KG1 (cell line): ENCODE results near the gene NGRN.
"Not testable (repeated sequence)": the region's sequence is repeated elsewhere in the genome, so short reads cannot be mapped to it uniquely, and the experiment has no call there.

Experiments
- DNase-seq: peaks from one replicate; lab custom pipeline; 2025; lab: John Stamatoyannopoulos, UW

Gene NGRN

GRCh38 chr15:90234096-90234988 lies 31.1 kb upstream of the NGRN start, which contains the start of gene GDPGP1:
Gene GDPGP1, plus strand, starts transcription at chr15:90234209. Its CDS starts 6,700 bp downstream, at chr15:90240909.
- DNase-seq, result no peak

DNA sequence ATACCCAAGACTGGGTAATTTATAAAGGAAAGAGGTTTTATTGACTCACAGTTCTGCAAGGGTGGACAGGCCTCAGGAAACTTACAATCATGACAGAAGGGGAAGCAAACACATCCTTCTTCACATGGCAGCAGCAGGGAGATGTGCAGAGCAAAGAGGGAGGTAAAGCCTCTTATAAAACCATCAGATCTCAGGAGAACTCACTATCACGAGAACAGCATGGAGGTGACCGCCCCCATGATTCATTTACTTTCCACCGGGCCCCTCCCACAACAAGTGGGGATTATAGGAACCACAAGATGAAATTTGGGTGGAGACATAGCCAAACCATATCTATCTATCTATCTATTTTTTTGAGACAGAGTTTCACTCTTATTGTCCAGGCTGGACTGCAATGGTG lies 26.1 kb upstream of the NGRN start:
- DNase-seq, result no peak

GRCh38 chr15:90240856-90241255 lies 24.6 kb upstream of the NGRN start:
- no peak for DNase-seq

DNA sequence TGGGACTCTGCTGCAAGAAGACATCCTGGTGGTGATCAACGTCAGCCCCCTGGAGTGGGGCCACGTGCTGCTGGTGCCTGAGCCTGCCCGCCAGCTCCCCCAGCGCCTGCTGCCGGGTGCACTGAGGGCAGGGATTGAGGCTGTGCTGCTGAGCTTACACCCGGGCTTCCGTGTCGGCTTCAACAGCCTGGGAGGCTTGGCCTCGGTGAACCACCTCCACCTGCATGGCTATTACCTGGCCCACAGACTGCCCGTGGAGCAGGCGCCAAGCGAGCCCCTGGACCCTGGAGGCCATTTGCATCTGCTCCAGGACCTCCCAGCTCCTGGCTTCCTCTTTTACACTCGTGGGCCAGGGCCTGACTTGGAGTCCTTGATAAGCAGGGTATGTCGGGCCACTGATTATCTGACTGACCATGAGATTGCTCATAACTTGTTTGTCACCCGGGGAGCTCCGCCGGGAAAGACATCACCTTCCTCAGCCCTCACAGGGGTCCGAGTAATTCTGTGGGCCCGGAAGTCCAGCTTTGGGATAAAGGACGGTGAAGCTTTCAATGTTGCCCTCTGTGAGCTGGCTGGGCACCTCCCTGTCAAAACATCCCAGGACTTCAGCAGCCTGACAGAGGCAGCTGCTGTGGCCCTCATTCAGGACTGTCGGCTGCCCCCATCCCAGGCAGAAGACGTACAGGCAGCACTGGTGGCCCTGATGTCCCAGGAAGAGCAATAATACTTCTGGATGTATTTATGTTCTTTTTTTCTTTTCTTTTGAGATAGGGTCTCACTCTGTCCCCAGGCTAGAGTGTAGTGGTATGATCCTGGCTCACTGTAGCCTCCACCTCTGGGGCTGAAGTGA lies 23.9 kb upstream of the NGRN start:
- no peak for DNase-seq

DNA sequence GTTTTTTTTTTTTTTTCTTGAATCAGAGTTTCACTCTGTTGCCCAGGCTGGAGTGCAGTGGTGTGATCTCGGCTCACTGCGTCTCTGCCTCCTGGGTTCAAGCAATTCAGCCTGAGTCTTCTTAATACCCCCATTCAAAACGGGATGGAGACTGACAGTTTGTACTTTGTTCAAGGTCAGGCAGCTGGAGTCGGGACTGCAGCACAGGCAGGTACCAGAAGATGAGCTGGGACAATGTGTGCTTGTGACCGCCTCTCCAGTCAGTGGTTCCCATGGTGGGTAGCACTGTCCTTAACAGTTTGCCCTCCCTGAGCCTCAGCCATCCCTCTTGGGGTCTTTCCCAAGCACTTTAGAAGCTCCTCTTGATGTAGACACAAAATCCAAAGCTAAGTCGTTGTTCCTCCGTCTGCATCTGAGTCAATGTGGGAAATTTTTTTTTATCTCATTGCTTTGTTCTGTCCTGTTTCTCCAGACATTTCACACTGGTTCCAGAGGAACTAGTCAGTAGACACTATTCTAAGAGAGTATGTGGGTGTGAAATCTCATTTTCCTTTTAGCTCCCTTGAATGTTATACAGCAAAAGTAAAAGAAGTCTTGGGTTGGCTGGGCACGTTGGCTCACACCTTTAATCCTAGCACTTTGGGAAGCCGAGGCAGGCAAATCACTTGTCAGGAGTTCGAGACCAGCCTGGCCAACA lies 21.4 kb upstream of the NGRN start:
- no peak for DNase-seq

GRCh38 chr15:90248789-90249202 lies 16.7 kb upstream of the NGRN start:
- no peak for DNase-seq

DNA sequence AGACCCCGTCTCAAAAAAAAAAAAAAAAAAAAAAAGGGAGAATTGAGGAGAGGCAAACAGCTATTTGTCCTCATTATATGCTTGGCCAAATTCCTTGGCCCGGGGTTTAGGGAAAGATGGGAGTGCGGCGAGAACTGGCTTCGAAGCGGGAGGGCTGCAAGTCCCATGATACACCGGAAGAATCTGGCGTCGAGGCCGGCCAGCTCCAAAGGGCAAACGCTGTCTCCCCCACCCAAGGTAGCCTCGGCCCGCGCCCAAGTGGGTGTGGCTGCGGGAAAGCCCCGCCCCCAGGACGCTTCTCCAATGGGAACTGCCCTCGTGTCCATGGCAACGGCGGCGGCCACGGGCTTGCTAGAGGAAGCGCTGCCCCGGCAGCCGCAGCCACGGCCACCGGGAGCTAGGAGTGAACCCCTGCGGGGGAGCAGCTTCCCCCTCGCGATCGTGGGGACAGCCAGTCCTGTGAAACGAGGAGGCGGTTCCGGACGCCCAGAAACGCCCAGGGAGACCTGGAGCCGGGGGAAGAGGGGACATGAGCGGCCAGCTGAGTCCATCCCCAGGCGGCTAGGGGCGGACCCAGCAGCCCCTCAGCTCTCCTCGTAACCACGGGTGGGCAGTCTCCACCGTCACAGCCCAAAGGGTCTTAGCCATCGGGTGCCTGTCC lies 16.1 kb upstream of the NGRN start, which contains the start of gene TTLL13:
TTLL13 (plus strand) TSS at position 354 of the 661 bp plus-strand sequence. CDS start 1,075 bp downstream, outside the sequence.
- peak; percentile 10 for DNase-seq

DNA sequence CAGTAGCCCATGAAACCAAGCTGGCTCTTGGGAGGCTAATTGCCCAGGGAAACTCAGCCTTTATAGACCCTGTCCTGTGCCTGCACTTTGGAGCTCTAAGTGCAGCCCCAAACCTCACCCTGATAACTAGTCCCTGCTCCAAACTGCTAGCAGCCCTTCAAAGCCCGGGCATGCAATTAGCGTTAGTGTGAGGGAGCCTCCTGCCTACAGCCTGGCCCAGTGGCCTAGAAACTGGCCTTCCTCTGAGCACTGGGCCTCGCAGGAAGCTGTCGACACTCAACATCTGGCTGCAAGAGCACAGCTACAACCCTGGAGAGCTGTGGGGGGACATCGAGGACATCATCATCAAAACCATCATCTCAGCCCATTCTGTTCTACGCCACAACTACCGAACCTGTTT lies 7.7 kb upstream of the NGRN start:
- no peak for DNase-seq

- no peak for DNase-seq
Measured at GRCh38 chr15:90259524-90259923, 5.9 kb upstream of the NGRN start.

DNA sequence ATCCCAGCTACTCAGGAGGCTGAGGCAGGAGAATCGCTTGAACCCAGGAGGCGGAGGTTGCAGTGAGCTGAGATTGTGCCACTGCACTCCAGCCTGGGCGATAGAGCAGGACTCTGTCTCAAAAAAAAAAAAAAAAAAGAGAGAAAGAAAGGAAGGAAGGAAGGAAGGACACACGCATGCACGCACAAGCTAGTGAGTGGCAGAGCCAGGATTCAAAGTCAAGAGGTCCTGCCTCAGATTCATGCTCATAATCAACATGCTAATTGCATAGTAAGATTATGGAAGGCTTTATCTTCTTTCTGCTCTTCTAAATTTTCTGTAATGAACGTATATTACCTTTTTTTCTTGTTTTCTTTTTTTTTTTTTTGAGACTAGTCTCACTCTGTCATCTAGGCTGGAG lies 4.7 kb upstream of the NGRN start:
- DNase-seq, result not testable (repeated sequence)

DNA sequence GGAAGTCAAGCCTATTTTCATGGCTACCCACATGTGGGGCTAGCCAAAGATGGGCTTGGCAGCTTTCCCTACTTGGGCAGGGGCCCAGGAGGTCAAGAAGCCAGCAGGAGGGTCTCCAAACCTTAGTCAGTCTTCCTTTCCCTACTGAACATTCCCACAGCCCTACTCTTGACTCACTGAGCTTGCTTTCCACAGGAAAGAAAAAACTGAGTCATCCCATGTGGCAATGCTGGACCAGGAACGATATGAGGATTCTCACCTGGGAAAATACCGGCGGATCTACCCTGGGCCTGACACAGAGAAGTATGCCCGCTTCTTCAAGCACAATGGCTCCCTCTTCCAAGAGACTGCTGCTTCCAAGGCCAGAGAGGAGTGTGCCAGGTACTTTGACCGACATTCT lies 3.7 kb upstream of the NGRN start:
- no peak for DNase-seq

DNA sequence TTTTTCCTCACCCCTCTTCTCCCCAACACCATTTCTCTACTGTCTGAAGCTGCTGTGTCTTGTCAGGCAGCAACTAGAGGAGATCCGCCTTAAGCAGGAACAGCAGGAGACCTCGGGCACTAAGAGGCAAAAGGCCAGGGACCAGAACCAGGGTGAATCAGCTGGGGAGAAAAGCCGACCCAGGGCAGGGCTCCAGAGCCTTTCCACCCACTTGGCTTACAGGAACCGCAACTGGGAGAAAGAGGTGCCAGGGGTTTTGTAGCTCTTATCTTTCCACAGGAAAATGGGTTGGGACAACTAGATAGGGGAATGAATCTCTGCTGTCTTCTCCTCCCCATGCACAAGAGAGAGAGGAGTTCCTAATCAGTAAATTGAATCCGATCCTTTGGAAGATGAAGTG lies 3.0 kb upstream of the NGRN start:
- no peak for DNase-seq

DNA sequence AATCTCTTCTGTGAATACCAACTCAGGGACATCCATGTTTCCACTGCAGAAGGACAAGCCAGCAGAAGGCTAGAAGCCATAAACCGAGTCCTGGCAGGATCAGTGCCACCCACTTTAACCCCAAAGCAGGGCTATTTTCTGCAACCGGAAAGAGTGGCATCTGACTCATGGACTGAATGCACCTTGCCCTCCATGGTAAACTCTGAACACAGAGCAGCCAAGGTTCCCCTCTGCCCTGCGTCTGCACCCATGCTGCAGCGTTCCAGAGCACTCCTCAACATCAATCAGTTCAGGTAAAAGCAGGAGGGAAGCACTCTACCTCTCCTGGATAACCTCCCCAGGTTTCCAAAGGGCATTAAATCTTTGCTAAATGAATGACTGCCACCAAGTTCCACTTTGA lies 801 bp upstream of the NGRN start:
- no peak for DNase-seq

DNA sequence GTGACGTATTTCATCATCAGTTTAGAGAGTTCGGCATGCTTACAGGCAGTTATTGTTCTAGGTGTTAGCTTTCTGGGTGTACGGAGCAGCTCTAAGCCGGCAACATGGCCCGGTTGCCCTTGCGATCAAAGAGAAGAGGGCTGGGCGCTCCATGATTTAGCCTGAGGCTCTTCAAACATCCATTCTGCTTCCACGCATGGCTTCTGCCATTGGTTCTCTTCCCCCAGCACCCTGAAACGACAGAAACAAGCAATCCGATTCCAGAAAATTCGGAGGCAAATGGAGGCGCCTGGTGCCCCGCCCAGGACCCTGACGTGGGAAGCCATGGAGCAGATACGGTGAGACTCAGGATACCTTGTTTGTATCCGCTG lies 574 bp downstream of the NGRN start:
- DNase-seq, result no peak

GRCh38 chr15:90266485-90266884 lies 1.0 kb downstream of the NGRN start:
- DNase-seq, result no peak

DNA sequence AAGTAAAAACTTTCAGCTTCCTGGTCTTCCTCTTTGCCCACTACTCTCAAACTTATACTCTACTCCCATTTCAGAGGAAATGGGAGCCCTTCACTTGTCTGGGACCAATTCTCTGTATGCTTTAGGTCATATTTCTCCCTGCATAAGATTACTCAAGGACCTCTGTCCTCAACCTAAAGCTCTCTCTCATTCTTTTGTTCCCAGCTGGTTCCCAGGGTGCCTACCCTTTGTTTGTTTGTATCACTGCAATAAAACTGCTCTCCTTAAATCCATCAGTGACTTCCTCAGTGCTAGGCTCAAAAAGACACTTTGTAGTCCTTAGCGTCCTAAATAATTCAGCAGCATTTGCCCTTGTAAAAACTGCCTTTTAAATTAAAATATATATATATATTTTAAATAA lies 2.9 kb downstream of the NGRN start:
- no peak for DNase-seq

- no peak for DNase-seq
Measured at GRCh38 chr15:90270502-90271150, 5.2 kb downstream of the NGRN start.

DNA sequence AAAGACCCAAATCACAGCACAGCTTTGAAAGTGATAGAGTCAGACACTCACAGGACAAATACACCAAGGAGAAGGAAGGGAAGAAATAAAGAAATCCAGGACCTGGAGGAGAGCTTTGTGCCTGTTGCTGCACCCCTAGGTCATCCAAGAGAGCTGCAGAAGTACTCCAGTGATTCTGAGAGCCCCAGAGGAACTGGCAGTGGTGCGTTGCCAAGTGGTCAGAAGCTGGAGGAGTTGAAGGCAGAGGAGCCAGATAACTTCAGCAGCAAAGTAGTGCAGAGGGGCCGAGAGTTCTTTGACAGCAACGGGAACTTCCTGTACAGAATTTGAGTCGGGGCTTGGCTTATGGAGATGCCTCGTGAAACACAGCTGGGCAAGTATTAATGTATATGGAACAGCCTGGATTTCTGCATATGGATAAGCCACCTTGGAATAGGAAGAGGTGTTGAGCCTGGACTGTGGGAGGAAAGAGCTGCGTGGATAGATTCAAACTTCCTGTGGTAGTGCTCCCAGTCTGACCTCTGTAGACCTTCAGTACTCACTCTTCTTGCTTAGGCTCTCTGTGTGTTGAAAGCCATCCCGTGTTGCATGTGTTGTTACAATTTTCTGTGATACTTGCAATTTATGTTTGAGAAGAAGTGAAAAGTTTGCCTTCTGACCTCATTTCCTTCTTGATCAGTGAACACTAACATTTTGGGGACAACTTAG lies 6.1 kb downstream of the NGRN start:
- no peak for DNase-seq

DNA sequence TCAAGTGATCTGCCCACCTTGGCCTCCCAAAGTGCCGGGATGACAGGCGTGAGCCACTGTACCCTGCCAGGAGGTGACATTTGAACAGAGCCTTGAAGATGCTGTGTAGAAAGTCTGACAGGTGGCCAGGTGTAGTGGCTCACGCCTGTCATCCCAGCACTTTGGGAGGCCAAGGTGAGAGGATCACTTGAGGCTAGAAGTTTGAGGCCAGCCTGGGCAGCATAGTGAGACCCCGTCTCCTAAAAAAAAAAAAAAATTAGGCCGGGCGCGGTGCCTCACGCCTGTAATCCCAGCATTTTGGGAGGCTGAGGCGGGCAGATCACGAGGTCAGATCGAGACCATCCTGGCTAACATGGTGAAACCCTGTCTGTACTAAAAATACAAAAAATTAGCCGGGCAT lies 13.0 kb downstream of the NGRN start:
- not testable (repeated sequence) for DNase-seq

DNA sequence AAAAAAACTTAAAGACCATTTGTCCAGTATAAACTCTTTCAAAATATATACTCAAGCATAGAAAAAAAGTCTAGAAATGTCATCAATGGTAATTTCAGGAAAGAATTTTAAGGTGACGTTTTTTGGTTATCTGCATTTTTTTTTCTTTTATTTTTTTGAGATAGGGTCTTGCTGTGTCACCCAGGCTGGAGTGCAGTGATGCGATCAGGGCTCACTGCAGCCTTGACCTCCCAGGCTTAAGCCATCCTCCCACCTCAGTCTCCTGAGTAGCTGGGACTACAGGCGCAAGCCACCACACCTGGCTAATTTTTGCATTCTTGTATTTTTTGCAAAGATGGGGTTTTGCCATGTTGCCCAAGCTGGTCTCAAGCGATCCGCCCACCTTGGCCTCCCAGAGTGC lies 15.3 kb downstream of the NGRN start:
- not testable (repeated sequence) for DNase-seq

DNA sequence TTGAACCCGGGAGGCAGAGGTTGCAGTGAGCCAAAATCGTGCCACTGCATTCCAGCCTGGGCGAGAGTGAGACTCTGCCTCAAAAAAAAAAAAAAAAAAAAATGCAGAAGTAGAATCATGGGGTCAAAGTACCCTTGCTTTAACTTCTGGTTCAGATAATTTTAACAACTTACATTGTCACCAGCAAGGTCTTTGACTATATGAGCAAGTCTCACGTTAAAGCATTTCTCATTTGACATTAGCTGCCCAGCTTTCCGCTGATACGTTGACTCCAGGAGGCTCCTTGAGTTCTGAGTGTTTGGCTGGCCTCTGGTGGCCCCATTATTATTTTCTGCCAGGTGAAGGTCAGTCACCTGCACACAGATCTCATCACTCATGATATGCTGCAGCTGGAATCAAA lies 16.2 kb downstream of the NGRN start:
- DNase-seq, result not testable (repeated sequence)
